GM19193 (cell line): ENCODE results near the gene SLCO3A1.

Experiments
- POLR2A ChIP-seq: IDR thresholded peaks from 4 replicates; pipeline ENCODE4 v1.6.1; 2011; ENCODE audit not compliant: insufficient read depth, insufficient read length; ENCODE audit errors: extremely low read depth

Gene SLCO3A1

GRCh38 chr15:92002666-92003065, 149.2 kb downstream of the SLCO3A1 start:
- TF ChIP-seq POLR2A = no peak

GRCh38 chr15:92003515-92004067, 150.1 kb downstream of the SLCO3A1 start:
- TF ChIP-seq POLR2A = no peak

GRCh38 chr15:92005154-92005553, 151.6 kb downstream of the SLCO3A1 start:
- TF ChIP-seq POLR2A = no peak

GRCh38 chr15:92006186-92007028, 152.9 kb downstream of the SLCO3A1 start:
- no peak for TF ChIP-seq POLR2A

- no peak for TF ChIP-seq POLR2A
These were observed 155.7 kb downstream of the SLCO3A1 start for GRCh38 chr15:92009162-92009561.

- no peak for TF ChIP-seq POLR2A
These were observed 158.3 kb downstream of the SLCO3A1 start for GRCh38 chr15:92011611-92012367.

GRCh38 chr15:92012368-92012629, 158.8 kb downstream of the SLCO3A1 start:
- no peak for TF ChIP-seq POLR2A

- no peak for TF ChIP-seq POLR2A
These were observed 159.4 kb downstream of the SLCO3A1 start for GRCh38 chr15:92012881-92013280.

GRCh38 chr15:92014281-92015030, 160.9 kb downstream of the SLCO3A1 start:
- no peak for TF ChIP-seq POLR2A

GRCh38 chr15:92017882-92018534, 164.5 kb downstream of the SLCO3A1 start:
- TF ChIP-seq POLR2A = no peak

- TF ChIP-seq POLR2A = no peak
These were observed 165.2 kb downstream of the SLCO3A1 start for GRCh38 chr15:92018535-92019239.

GRCh38 chr15:92019706-92020105, 166.2 kb downstream of the SLCO3A1 start:
- no peak for TF ChIP-seq POLR2A

GRCh38 chr15:92020207-92020606, 166.7 kb downstream of the SLCO3A1 start:
- TF ChIP-seq POLR2A = no peak

- no peak for TF ChIP-seq POLR2A
These were observed 167.3 kb downstream of the SLCO3A1 start for GRCh38 chr15:92020804-92021203.
